ENCODE results near the gene PPP1R1A.

PPP1R1A gene

GRCh38 chr12:54571193-54572188 is 17.0 kb downstream of the PPP1R1A start:
- TF ChIP-seq GATA2 (IDR thresholded peaks at IDR 0.05; ENCODE audit: low read depth, low read length) (no peak), GATA3 (IDR thresholded peaks at IDR 0.05; ENCODE audit: low read depth, low read length) (no peak)

- no peak for TF ChIP-seq GATA2 (IDR thresholded peaks at IDR 0.05; ENCODE audit: low read depth, low read length)
- no peak for TF ChIP-seq GATA3 (IDR thresholded peaks at IDR 0.05; ENCODE audit: low read depth, low read length)
Observed at GRCh38 chr12:54569995-54570528, 18.4 kb downstream of the PPP1R1A start.

GRCh38 chr12:54569072-54569471 is 19.4 kb downstream of the PPP1R1A start:
- TF ChIP-seq GATA3 (IDR thresholded peaks at IDR 0.05; ENCODE audit: low read depth, low read length) (no peak), GATA2 (IDR thresholded peaks at IDR 0.05; ENCODE audit: low read depth, low read length) (no peak)

GRCh38 chr12:54566792-54567191 is 21.7 kb downstream of the PPP1R1A start:
- TF ChIP-seq GATA3 (IDR thresholded peaks at IDR 0.05; ENCODE audit: low read depth, low read length) (no peak), GATA2 (IDR thresholded peaks at IDR 0.05; ENCODE audit: low read depth, low read length) (no peak)

- TF ChIP-seq GATA3 (IDR thresholded peaks at IDR 0.05; ENCODE audit: low read depth, low read length) (no peak), GATA2 (IDR thresholded peaks at IDR 0.05; ENCODE audit: low read depth, low read length) (no peak)
Observed at GRCh38 chr12:54565986-54566544, 22.4 kb downstream of the PPP1R1A start.

- TF ChIP-seq GATA3 (IDR thresholded peaks at IDR 0.05; ENCODE audit: low read depth, low read length) (no peak), GATA2 (IDR thresholded peaks at IDR 0.05; ENCODE audit: low read depth, low read length) (no peak)
Observed at GRCh38 chr12:54565310-54565985, 23.0 kb downstream of the PPP1R1A start.

GRCh38 chr12:54564768-54565167 is 23.7 kb downstream of the PPP1R1A start:
- TF ChIP-seq GATA3 (IDR thresholded peaks at IDR 0.05; ENCODE audit: low read depth, low read length): no peak
- no peak for TF ChIP-seq GATA2 (IDR thresholded peaks at IDR 0.05; ENCODE audit: low read depth, low read length)

GRCh38 chr12:54563787-54564186 is 24.7 kb downstream of the PPP1R1A start:
- TF ChIP-seq GATA3 (IDR thresholded peaks at IDR 0.05; ENCODE audit: low read depth, low read length) (no peak), GATA2 (IDR thresholded peaks at IDR 0.05; ENCODE audit: low read depth, low read length) (no peak)

GRCh38 chr12:54562750-54563356 is 25.6 kb downstream of the PPP1R1A start:
- TF ChIP-seq GATA2 (IDR thresholded peaks at IDR 0.05; ENCODE audit: low read depth, low read length) (no peak), GATA3 (IDR thresholded peaks at IDR 0.05; ENCODE audit: low read depth, low read length) (no peak)

GRCh38 chr12:54561164-54561563 is 27.3 kb downstream of the PPP1R1A start:
- TF ChIP-seq GATA3 (IDR thresholded peaks at IDR 0.05; ENCODE audit: low read depth, low read length) (no peak), GATA2 (IDR thresholded peaks at IDR 0.05; ENCODE audit: low read depth, low read length) (no peak)

- TF ChIP-seq GATA3 (IDR thresholded peaks at IDR 0.05; ENCODE audit: low read depth, low read length) (no peak), GATA2 (IDR thresholded peaks at IDR 0.05; ENCODE audit: low read depth, low read length) (no peak)
Observed at GRCh38 chr12:54560374-54560858, 28.0 kb downstream of the PPP1R1A start.

GRCh38 chr12:54558759-54559158 is 29.7 kb downstream of the PPP1R1A start:
- TF ChIP-seq GATA3 (IDR thresholded peaks at IDR 0.05; ENCODE audit: low read depth, low read length) (no peak), GATA2 (IDR thresholded peaks at IDR 0.05; ENCODE audit: low read depth, low read length) (no peak)

- TF ChIP-seq GATA2 (IDR thresholded peaks at IDR 0.05; ENCODE audit: low read depth, low read length): no peak
- no peak for TF ChIP-seq GATA3 (IDR thresholded peaks at IDR 0.05; ENCODE audit: low read depth, low read length)
Observed at GRCh38 chr12:54558311-54558710, 30.1 kb downstream of the PPP1R1A start.
